ENCODE measurements around the gene KCNAB1.

The KCNAB1 gene

DNA sequence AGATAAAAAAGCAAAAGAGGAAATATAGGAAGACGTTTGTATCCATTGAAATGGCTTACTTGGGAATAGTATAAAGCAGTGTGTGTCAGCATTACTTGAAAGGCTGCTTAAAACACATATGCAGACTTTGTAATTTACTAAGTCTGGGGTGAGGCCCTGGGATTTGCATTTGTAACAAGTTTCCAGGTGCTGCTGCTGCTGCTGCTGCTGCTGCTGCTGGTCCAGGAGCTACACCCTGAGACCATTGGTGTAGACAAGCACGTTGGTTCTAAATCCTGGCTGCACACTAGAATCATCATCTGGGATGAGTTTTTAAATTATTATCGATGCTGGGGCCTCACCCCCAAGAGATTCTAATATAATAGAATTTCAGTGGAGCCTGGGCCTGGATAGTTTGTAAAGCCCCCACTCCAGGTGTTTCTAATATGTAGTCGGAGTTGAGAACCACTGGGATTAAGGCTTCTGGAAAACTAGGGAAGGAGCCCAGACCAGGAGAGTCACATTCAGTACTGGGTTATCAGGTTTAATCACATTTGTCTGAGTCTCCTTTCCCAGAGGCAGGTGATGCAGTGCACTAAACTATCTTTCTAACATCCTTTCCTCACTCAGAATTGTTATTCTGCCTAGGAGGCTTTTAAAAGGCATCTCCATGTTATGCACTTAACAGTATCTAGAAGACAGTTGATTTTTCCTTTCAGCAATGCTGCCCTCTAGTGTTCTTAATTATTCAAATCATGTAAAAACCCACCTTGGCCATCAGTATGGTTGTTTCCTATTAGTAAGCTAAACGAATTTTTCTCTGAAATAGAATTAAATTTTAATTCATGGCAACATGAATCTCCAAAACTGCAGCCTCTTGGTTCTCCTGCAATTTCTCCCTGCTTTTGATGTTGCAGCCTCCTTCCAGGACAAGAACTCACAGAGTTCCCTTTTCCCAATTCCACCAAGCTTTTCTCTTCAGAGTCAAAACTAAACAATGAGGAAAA is 389.1 kb downstream of the KCNAB1 start:
- DNase-seq = peak in 1 of 2 donors; percentile 12

DNA sequence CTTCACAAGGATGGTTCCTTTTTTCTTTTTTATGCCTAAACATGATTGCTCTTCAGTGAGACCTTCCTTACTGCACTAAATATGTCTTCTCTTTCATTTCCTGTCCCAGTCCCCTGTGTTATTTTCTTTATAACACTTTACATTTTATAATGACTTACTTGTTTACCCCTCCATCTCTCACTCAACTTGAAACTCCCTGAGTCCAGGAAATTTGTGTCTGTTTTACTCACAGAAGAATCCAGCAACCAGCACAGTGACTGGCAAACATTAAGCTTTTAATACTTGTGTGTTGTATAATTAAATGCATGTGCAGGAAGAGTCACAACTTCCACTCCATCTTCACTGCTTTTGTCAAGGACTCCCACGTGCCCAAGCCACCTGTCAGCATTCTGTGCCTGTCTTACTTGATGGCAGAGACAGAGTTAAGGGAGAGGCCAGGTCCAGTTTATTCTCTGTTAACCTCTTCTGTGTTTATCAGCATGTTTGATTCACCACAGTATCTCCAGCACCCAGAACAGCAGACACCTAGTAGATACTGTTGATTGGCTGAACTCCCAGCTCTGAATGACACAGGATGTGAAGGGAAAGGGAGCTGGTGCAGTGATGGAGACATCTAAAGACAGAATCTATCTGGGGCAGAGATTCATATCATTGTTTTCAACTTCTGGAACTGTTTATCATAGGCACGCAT is 391.8 kb downstream of the KCNAB1 start:
- DNase-seq = no peak

DNA sequence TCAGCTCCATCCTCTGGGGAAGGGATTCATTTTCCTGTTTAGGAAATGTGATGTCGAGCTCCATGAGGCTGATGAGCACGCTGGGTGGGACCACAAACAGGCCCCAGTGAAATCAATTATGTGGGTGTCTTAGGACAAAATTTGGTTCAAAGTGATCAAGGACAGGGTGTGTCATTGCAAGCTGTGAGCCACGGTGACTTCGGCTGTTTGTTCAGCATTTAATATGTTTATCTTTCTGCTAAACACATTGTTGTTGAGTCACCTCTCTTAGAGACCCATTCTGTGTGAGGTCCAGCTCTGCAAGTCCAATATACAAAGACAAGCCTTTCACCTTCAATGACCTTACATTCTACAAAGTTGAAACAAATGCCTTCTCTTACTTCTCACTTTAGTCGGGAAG is 393.2 kb downstream of the KCNAB1 start:
- no peak for DNase-seq

DNA sequence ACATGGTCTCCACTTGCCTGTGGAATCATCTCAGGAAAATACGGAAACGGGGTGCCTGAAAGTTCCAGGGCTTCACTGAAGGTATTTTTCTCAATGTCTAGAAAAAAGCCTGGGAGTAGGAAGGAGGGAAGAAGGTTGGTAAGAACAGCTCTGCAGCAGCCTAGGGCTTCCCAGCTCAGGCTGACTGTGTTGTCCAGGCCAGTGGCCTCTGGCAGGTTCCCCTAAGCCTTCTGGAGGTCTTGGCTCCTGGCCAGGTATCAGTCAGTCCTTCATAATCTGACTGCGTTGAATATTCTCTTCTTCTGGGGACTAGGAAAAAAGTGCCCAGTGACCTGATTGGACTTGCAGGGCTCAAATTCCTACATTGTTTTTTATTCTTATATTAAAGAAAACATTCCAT is 395.9 kb downstream of the KCNAB1 start:
- no peak for DNase-seq

DNA sequence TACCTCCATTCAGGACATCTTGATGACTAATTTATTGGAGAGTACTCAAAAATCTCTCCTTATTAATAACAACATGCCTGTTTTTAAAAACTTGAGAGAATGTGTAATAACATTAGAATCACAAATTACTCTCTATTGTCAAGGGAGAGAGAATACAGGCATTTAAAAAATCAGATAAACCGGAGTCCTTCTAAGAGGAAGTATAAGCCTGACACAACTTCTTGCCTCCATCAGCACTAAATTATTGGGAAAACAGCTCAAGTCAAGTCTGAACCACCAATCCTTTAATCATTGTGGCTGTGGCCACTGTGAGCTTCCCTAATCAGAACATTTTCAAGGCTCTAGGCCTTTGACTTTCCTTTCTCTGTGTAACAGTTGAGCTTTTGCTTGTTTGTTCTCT is 396.6 kb downstream of the KCNAB1 start:
- no peak for DNase-seq

DNA sequence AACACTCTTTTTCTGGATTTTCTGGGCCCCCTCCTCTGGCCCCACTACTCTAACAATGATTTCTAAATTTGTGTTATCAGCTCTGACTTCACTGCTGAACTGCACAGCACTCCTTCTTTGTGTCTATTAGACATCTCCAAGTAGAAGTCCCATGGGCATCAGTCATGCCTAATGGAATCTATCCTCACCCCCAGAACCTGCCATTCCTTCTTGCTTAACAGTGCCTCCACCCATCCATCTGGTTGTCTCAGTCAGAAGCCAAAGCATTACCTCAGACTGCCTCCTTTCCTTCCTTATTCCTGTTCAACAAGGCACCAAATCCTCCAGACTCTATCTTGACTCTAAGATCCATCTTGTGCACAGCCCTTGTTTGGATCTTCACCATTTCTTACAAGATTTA is 398.3 kb downstream of the KCNAB1 start:
- DNase-seq = no peak

DNA sequence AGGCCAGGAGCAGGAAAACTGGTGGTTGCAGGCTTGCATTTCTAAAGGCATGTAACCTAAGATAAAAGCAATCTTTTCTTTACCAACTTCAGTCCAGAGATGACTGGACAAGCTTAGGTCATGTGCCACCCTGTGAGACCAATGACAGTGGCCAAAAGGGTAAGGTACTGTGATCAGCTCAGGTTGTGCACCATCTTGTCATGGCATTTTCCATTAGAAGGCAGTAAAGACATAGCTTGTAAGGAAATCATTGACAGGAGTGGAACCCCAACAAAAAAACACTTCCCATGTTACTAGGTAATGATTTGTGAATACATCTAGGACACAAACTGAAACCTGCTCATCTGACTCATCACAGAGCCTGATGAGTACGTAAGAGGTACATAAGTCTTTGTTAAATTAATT is 399.4 kb downstream of the KCNAB1 start:
- DNase-seq = no peak

DNA sequence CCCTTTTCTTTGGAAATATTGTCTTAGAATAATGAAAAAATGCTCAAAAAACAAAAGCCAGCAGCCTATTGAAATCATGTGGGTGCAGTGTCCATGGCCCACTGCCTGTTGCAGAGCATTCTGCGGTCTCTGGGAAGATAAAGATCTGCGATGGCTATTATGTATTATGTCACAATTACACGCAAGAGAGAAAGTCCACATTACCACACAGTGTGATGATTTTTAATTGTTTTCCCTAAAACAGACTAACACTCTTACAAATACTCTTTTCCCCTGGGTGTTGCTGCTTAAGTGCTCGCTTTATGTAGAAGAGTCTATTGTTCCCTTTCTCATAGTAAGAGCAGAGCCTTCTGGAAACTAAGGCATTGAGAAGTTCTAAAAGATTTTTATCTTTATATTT is 402.3 kb downstream of the KCNAB1 start:
- DNase-seq = no peak

DNA sequence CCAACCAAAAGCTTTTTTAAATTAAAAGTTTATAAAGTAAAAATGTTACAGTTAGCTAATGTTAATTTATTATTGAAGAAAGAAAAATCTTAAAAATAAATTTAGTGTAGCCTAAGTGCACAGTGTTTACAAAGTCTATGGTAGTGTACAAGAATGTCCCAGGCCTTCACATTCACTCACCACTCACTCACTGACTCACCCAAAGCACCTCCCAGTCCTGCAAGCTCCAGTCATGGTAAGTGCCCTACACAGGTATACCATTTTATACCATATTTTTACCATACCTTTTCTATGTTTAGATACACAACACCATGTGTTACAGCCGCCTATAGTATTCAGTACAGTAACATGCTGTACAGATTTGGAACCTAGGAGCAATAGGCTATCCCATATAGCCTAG is 405.4 kb downstream of the KCNAB1 start:
- DNase-seq = no peak

DNA sequence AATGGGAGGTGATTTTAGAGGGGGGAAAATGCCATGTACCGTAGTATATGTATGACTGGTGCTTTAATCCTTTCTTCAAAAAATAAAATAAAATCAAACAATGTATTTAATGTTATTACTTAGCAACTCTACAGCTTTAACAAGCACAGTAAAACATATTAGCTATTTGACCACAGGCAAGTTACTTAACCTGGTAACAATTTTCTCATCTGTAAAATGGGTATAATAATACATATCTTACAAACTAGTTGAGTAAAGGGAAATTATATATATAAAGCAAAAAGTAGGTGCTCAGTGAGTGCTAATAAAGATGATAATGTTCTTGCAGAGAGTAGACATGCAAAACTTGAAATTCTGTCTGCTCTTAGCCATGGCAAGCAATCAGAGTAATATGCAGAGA is 406.7 kb downstream of the KCNAB1 start:
- no peak for DNase-seq

DNA sequence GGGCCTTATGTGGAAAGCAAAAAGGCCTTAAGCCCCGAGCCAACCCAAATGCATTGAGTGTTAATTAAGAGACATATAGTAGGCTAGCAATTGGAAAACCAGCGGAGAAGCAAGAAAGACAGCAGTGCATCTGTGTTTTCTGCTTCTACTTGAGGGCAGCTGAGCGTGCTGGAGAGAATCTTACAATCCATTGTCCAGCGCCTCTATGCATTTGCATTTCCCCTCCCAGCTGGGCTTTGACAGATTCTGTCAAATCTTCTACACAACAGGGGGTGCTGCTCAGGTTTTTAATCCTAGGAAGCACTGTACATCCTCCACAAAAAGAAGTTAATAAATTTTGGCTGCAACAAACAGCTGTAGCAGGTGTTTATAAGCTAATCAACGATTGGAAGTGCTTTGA is 410.6 kb downstream of the KCNAB1 start:
- DNase-seq = no peak

DNA sequence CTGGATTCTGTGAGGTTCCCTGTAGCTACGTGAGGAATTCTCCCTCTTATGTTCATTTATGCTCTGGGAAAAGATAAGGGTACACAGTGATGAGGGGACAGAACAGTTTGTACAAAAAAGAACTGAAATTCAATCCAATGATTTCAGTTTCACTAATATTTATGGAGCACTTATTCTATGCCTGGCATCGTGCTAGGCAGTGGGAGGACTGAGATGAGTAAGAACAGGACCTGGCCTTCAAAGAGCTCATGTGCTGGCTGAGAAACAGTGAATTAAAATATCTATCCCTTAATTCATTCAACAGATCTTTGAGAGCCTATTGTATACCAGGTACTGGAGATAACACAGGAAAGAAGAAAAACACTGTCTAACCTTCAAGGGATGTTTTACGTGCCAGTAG is 412.4 kb downstream of the KCNAB1 start:
- no peak for DNase-seq

DNA sequence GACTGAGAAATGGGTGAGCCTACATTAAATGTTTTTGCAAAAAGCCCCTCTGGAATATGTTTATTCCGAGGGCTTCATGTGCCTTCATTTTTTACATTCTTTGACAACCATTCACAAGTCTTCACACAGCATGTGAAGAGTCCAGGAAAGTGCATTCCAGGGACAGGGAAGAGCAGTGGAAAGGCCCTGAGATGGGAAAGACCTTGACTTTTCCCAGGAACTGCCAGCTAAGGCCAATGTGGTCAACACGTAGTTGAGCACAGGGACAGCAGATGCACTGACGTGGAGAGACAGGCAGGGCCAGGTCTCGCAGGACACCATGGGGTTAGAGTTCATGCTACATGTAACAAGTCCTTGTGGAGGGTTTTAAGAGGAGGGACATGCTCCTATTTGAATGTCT is 412.8 kb downstream of the KCNAB1 start:
- DNase-seq = no peak

DNA sequence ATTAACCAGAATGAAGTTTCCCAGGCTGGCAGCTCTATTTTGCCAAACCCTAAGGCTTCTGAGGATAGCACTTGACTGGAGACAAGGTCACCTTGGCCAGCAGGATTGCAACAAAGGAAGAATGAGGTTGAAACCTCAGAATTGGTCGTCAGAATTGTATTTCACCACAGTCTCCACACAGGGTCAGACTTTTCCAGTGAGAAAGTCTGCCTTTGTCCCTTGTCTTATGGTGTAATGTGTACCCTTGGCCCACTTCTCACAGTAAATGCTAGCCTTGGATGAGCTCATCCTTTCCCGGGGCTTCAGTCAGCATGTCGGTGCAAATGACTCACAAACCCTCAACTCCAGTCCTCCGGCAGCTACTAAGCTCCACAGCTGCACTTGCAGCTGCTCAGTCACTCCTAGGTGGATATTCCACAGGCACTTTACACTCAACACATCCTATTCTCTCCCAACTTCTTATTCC is 414.8 kb downstream of the KCNAB1 start:
- DNase-seq = no peak

DNA sequence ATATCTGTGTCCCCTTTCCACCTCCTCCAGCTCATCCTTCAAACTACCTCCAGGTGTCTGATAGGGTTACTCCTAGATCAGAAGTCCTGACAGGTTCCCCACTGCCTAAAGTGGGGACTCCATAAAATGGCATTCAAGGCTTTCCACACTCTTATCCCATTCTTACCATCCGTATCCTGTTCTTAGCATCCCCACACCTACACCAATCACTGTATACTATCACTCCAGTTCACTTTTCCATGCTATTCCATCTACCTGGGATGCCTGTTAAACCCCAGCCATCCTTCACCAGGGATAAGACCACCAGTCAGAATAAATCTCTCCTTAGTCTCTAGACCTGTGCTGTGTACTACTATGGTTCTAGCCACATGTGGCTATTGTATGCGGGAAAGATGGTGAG is 415.4 kb downstream of the KCNAB1 start:
- DNase-seq = no peak

DNA sequence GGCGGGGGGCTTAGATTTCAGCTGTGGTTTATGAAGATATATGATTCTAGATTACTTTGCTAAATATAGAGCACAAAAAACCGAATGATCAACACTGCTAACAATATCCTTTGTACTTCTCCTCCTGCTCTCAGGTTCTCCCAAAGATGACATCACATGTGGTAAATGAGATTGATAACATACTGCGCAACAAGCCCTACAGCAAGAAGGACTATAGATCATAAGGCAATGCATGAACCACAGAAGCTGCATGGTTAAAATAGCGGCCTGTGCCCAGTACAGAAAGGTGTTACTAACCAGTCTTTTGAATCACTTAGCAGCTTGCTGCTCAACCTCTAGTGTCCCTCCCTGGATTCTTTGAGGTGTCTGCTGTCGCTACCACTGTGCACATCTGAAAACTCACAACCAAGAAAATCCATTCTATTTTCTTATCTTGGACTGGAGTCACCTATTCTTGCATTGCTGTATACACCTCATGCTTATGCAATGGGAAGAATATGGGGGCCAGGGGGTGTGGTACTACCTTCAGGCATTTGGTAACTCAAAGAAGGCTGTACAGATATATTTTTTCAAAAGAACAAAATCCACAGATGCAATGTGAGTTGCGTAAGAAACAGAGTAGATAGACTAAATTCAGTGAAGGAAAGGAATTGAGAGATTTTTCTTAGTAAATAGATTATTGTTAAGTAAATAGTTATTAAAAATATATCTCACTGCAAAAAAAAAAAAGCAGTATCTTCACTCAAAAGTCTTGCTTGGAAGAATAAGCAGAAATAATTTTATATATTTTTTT is 416.3 kb downstream of the KCNAB1 start:
- DNase-seq = no peak

DNA sequence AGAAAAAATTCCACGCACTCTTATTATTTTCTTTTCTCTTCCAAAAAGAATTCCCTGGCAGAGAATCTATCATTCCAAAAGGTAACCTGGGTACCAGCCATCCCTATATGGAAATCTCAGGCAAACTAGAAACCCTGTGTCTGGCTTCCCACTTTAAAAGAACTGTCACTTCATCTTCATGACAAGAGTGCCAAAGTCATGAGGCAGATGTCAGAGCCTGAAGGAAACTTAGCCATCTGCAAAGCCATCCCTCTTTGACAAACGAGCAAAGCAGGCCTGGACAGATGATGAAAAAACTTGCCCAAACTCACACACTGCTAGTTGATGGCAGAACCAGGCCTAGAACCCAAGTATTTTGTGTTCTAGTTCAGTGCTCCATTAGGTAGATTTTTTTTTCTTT is 418.7 kb downstream of the KCNAB1 start:
- no peak for DNase-seq

DNA sequence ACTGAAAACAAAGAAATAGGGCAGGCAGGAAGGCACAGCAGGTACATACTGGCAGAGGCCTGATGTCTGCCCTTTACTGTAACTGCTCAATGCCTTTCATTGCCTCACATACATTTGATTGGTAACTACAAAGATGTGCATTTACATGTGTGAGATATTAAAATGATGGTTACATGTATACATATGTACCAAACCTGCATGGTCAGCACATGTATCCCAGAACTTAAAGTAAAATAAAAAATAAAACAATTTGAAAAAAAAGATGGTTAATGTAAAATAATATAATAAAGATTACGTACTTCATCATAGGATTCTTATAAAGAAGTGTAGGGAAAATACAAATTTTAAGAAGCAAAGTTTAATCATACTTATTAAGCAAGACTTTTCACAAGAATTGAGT is 419.4 kb downstream of the KCNAB1 start:
- DNase-seq = no peak

DNA sequence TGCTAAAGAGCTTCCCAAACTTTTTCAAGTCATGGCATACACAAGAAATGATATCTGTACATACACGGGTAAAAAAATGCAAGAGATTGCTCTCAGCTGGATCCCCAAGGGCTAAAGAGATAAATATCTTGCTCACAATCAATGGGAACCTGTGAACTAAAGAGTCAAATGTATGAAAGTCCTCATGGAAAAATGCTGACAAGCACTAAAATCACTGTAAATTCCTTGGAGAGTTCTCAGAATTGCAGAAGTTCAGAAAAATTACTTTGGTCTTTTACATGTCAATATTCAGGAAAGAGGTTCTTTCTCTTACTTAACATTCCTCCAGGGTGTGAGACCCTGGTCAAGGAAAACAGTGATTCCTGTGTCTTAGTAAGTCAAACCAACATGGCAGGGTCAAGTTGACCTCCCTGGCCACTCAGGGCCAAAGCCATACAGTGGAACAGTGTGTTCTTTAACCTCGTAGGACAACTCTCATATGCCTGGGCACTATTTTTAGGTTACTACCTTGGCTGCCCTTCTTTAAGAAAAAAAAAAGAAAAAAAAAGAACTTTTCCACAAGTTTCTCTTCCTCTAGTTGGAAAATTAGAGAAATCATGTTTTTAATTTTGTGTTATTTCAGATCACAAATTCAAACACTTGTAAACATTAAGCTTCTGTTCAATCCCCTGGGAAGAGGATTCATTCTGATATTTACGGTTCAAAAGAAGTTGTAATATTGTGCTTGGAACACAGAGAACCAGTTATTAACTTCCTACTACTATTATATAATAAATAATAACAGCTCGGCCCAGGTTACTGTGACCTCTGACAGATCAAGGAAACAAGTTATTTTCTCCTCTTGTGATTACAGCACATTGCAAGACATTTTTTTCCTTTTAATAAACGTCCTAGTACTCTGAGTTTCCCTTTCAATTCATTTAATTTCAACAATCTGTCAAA is 422.0 kb downstream of the KCNAB1 start:
- DNase-seq = no peak

DNA sequence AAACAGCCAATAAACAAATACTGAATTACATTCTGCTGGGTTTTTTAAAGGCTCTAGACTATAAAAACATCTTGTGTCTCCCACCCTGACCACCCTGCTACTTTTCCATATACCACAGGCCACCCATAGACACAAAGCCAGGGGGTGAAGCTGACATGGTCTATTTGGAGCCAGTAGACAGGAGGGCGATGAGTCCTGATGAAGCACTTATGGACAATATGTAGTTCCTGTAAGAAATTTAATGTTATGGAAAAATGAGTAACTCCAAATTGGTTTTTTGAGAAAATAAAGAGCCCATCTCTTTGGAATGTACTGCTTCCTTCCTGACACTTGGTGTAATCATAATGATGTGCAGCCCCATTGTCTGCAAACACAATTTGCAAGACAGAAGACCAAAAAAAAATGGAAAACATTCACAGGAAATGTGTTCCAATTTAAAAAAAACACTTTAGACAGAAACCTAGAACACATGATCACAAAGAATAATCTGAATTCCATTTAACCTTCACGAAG is 422.7 kb downstream of the KCNAB1 start:
- no peak for DNase-seq

DNA sequence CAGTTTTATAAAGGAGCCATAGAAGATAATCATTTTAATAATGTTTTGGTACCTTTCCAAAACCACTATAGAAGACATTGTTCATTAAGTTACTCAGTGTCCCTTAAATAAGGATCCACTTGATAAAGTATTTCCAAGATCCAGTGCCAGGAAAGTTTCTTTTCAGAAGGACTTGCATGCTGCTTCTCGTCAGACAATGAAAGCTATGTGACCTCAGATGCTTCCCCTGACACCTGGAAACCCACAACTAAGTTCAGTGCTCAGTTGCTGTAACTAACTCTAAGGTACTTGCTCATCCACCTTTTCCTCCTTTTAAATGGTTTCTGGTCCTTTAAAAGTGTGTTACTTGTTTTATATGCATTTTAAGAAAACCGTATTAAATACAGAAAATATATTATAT is 427.3 kb downstream of the KCNAB1 start:
- DNase-seq = no peak
